HG03196 (cell line): Measurements from ENCODE around the gene PARK7.

ENCODE experiments used
- ATAC-seq: cut with Tn5 transposase; IDR thresholded peaks from one replicate; pipeline ENCODE4 v1.9.1; 2021; ENCODE audit not compliant: unreplicated experiment

PARK7 gene

DNA sequence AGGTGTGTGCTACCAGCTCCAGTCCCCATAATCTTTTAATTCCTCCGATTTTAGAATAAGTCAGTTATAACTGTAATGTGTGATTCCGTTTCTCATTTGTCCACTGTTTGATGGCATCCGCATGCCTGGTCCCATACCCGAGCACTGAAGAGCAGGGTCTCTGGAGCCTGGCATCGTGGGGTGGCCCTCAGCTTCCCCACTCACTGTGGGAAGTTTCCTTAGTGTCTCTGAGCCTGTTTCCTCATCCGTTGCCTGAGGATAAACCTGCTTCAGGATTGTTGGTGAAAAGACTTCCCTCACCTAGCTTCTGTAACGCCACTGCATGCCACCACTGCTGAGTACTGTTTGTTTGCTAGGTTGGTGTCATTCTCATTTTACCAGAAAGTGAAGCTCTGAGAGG, 19.5 kb downstream of the PARK7 start:
- ATAC-seq = no peak

DNA sequence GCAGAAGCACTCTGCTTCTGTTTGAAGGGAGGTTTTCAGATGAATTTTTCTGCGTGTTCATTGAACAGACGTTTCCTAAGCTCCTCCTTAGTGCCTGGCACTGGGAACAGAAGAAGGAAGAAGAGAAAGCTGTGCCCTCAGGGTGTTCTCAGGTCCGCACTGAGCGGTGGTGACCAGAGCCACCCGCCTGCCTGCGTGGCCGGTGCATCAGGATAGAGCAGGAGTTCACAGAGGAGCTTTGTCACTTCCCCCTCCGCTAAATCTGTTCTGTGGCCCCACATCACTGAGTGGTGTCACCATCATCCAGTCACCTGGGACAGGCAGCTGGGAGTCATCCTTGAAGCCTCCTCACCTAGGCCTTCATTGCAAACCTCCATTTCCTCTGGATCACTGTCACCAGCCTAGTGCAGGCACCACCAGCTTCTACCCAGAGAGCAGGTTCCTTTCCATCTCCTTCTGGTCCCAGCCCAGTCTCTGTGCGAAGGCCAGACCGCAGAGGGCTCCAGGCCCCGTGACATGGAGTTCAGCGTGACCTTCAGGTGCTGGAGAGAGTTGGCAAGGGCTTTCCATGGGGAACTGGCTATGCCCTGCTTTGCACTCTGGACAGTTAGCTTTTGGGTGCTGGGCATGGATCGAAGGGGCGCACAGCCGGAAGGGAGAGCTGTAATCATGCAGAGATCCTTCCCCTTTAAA, 21.7 kb downstream of the PARK7 start:
- ATAC-seq = no peak

DNA sequence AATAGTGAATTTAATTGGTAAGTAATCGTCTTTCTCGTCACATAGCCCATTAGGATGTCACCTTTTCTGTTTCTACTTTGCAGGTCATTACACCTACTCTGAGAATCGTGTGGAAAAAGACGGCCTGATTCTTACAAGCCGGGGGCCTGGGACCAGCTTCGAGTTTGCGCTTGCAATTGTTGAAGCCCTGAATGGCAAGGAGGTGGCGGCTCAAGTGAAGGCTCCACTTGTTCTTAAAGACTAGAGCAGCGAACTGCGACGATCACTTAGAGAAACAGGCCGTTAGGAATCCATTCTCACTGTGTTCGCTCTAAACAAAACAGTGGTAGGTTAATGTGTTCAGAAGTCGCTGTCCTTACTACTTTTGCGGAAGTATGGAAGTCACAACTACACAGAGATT, 23.3 kb downstream of the PARK7 start:
- ATAC-seq = no peak

DNA sequence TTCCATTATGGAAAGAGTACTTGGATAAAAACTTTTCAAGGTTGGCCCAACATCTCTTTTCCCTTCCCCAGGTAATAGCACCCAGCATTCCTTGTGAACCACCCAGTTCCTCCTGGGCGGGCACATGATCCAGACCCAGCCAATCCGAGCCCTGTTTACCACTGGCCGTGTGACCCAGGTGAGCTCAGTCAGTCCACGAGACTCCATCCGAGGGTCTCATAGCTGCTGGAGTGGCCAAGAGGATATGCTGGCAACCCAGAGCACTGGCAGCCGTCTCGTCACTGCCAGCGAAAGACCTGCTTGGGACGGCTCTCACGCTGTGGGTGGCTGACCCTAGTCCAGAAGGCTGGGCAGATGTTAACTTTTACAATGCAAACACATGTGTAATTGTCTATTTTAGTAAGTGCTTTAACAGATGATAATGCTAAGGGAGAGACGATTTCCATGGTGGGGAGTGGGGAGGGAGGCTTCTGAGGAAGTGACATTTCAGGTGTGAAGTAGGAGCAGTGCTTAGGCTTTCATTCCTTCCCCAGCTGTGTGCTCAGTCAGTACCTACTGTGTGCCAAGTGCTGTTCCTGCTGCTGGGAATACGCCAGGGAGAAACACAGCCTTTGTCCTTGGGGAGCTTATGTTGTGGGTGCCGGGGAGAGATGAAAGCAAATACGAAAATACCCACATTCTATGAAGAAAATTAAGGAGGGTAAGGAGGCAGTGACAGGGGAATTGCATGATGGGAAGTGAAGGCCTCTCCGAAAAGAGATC, 24.5 kb downstream of the PARK7 start:
- no peak for ATAC-seq

DNA sequence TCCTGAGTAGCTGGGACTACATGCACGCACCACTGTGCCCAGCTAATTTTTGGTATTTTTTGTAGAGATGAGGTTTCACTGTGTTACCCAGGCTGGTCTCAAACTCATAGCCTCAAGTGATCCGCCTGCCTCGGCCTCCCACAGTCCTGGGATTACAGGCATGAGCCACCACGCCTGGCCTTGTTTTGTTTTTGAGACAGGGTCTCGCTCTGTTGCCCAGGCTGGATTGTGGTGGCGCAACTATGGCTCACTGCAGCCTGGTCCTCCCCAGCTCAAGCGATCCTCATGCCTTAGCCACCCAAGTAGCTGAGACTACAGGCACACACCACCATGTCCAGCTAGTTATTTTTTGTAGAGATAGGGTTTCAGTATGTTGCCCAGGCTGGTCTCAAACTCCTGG, 26.0 kb downstream of the PARK7 start:
- ATAC-seq = no peak

DNA sequence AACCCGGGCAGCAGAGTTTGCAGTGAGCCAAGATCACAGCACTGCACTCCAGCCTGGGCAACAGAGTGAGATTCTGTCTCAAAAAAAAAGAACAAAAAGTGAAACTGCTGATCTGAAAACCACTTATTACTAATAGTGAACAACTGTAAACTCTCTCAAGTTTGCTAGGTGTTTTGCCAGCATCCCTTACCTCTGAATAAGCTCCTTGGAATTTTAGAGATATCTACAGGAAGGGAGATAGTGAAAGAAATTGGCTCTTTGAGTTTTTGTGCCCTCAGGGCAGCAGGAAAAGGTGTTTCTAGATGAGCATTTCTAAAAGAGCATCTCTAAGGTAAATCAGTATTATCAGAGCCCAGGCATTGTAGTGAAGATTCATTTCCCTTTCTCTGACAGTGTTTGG, 27.1 kb downstream of the PARK7 start:
- ATAC-seq = no peak

DNA sequence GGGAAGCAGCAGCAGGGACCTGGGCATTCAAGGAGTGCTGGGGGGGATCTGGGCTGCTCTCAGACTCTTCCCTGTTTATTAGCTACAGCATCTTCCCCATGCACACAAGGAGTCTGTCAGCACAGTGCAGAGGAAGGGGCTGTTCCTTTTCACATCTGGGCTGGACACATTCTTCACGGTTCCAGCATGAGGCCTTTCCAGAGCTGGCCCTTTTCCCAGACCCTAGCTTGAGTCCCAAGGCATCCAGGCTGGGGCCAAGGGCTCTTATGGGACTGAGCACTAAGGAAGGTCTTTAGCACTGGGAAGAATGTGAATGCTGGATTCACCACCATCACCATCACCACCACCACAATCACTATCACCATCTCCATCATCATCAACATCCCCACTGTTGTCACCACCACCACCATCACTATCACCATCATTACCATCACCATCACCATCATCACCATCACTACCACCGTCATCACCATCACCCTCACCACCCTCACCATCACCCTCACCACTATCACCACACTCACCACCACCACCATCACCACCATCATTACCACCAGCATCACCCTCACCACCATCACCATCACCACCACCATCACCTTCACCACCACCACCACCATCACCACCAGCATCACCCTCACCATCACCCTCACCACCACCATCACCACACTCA, 28.4 kb downstream of the PARK7 start:
- no peak for ATAC-seq

DNA sequence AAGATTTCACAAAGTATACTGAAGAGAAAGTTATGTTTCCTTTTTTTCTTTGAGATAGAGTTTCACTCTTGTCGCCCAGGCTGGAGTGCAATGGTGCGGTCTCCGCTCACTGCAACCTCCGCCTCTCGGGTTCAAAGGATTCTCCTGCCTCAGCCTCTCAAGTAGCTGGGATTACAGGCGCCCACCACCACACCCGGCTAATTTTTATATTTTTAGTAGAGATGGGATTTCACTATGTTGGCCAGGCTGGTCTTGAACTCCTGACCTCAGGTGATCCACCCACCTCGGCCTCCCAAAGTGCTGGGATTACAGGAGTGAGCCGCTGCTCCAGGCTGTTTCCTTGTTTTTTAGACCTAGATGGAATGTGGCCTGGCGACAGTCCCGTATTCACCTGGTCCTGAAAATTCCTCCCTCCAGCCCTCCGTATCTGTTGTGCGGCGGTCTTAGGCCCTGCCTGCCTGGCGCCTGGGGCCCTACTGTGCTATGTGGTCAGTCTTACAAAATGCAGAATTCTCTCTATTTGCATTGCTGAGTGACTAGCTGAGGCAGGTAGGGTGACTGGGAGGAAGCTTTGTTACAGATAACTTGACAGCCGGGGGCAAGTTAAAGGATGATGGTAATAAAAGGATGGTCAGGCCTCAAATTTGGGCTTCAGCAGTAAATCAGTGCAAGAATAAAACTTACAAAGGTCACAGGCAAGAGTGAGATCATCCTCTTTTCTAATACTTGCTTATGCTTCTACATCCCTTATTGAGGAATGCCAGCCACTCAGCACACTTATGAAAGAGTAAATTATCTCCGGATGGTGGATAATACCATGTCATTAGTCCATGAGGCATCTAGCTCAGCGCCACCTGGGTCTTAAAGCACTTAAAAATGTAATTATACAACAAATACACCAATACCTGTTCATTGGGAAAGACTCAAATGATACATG, 30.3 kb downstream of the PARK7 start:
- ATAC-seq = no peak

DNA sequence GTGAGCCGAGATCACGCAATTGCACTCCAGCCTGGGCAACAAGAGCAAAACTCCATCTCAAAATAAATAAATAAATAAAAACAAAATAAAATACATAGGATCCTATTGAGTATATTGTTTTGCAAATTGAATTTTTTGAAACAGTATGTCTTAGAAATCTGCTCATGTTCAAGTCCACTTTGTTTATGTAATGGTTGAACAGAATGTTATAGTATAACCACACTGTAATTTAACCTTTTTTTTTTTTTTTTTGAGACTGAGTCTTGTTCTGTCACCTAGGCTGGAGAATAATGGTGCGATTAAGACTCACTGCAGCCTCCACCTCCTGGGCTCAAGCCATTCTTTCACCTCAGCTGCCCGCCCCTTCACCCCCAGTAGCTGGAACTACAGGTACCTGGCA, 31.4 kb downstream of the PARK7 start:
- ATAC-seq = no peak

DNA sequence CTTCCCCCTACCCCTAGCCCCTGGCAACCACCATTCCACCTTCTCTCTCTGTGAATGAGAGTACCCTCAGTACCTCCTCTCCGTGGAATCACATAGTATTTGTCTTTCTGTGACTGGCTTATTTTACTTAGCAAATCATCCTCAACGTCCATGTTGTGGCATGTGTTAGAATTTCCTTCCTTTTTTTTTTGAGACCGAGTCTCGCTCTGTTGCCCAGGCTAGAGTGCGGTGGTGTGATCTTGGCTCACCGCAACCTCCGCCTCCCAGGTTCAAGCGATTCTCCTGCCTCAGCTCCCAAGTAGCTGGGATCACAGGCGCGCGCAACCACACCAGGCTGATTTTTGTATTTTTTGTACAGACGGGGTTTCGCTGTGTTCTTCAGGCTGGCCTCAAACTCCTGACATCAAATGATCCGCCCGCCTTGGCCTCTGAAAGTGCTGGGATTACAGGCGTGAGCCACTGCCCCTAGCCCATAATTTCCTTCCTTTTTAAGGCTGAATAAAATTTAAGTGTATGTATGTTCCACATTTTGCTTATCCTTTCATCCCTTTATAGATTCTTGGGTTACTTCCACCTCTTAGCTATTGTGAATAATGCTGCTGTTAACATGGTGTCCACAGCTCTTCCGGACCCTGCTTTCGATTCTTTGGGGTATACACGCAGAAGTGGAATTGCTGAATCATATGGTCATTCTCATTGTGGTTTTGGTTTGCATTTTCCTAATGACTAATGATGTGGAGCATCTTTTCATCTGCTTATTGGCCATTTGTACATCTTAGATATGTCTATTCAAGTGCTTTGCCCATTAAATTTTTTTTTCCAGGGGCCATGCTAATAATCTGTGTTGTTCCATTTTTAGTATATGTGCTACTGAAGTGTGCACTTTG, 32.3 kb downstream of the PARK7 start:
- ATAC-seq = no peak

DNA sequence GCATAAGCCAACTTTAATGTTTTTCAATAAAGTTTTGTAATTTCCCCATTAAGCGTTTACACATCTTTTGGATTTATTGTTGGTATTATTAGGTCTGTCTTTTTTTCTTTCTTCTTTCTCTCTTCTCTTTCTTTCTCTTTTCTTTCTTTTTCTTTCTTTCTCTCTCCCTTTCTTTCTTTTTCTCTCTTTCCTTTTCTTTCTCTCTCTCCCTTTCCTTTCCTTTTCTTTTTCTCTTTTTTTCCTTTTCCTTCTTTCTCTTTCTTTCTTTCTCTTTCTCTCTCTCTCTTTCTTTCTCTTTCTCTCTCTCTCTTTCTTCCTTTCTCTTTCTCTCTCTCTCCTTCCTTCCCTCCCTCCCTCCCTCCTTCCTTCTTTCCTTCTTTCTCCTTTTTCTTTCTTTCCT, 33.3 kb downstream of the PARK7 start:
- ATAC-seq = no peak

DNA sequence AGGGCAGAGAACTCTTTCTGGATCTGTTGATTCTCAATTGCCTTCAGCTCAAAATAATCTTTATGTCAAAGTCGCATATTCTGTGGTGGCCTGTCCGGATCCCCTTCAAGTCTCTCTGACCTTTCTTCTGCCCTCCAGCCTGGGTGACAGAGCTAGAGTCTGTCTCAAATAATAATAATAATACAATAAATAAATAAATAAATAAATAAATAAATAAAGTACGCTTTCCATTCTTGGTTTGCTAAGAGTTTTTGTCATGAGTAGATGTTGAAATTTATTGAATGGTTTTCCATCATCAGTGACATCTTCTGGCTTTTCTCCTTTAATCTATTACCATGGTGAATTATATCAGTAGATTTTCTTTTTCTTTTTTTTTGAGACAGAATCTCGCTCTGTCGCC, 33.9 kb downstream of the PARK7 start:
- no peak for ATAC-seq

DNA sequence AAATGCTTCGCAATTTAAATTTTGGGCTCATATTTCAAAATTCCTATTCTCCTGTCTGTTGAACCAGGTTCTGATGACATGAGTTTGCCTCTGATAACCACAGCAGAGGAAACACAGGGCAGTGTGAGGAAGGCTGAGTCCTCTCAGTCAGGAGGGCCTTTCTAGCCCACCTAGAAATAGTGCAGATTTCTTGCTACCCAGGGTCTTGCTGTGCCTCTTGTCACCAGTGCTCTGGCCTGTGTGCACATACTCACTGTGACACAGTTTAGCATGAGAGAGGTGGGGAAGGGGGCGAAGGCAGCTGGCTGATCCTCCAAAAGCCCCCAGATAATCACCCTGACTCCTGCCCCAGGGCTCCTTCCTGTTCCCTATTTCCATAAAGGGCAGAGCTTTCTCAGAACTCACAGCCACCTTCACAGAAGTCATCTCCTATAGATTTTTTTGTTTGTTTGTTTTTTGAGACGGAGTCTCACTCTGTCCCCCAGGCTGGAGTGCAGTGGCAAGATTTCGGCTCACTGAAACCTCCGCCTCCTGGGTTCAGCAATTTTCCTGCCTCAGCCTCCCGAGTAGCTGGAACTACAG, 40.9 kb downstream of the PARK7 start:
- ATAC-seq = no peak

DNA sequence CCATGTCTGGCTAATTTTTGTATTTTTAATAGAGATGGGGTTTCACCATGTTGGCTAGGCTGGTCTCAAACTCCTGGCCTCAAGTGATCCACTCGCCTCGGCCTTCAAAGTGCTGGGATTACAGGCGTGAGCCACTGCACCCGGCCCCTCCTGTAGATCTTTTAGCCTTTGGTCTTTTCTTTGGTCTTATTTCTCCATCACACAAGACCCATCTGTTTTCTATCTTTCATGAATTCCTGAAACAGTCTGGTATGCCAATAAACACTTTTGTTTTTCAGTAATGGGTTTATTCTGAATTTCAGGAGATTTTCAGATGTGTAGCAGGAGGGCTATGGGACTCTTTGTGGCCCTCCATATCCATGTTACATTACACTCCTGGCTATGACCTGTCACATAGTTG, 41.4 kb downstream of the PARK7 start:
- no peak for ATAC-seq

DNA sequence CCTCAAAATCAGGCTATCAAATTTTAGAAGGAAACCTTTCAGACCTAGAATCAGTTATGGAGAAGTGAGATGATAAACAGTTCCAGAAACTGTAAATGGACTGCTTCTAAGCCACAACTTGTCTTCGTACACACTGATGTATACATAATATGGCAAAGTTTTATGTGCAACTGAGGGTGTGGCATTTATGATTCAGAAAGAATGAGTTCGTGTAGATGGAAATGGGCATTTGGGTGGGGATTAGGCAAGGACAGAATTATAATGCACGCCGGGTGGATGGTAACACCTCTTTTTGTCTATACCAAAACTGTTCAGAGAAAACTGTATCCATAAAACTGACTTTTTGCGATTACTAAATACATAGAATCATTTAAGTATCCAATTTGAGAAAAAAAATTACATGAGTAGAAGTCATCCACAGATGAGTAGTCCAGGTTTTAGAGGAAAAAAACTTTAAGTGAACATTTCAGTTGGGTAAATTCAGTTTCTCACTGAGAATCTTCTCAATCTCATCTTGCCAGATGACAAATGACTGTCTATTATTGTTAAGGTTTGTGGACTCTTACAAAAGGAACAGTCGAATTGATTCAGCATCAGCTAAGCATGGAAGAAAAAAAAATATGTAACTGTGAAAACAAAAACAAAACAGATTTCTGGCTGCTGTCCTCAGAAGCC, 42.1 kb downstream of the PARK7 start:
- no peak for ATAC-seq

DNA sequence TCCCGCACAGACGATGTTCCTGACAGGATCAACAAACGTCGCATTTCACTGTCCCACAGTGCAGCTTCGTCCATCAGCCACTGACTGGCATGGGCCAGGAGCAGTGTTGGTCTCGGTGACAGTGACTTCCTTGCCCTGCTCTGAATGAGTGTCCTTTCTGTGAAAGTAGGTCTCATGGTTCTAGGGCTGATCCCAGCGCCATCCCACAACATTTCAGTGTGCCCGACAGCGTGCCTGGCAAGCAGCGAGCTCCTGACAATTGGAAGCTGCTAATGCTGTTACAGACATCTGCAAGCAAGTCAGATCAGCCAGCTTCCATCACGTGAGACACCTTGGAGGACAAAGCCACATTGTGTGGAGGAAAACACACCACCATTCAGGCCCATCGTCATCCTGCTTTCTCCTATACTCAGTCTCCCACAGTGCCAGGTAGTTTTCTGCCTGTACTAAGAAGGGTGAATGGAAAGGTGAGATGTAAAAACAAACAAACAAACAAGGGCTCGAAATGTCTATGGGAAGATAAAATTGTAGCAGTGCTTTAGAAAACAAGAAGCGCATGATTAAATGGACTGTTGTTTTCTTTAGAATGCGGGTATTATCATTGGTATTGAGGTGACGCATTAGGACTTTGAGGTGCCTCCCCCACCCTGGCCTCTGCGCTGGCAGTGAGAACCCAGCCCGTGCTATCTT, 42.7 kb downstream of the PARK7 start:
- no peak for ATAC-seq

DNA sequence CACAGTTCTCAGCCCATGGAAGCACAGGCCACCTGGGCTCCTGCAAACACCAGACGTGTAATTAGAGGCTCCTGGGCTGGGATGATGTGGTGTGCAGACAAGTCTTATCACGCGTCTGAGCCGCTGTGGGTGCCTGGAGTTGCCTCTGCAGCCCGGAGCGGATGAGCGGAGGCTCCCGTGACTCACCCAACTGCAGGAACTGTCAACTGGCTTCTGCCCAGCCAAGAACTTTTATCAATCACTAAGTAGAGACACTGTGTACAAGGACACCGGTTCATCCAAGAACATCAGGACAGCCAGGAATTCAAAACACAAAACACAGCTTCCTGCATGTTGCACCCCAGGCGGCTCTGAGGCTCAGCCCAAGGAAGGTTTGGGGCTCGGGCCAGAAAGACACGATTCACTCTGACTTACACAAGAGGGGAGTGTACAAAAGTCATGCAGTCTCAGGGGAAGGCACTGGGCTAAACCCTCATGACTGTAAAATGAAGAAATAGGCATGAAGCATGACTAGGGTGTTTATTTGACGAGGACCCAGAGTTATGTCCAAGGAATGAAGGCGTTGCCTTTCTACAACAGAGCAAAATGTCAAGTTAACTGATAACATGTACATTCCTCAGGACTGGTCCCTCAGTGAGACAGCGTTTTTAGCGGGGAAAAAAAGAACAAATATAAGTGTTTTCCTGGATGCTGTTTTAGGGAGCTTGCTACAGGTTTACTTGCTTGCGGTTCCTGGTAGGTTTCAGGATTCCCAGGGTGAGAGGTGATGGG, 43.5 kb downstream of the PARK7 start:
- ATAC-seq = no peak
